Measurements from ENCODE around the gene SESN1.

The SESN1 gene

GRCh38 chr6:108955329-108955949, 139.2 kb downstream of the SESN1 start:
- no peak for DNase-seq

GRCh38 chr6:108953681-108954080, 141.0 kb downstream of the SESN1 start:
- no peak for DNase-seq

- no peak for DNase-seq
These were observed 141.7 kb downstream of the SESN1 start for GRCh38 chr6:108952776-108953486.

DNA sequence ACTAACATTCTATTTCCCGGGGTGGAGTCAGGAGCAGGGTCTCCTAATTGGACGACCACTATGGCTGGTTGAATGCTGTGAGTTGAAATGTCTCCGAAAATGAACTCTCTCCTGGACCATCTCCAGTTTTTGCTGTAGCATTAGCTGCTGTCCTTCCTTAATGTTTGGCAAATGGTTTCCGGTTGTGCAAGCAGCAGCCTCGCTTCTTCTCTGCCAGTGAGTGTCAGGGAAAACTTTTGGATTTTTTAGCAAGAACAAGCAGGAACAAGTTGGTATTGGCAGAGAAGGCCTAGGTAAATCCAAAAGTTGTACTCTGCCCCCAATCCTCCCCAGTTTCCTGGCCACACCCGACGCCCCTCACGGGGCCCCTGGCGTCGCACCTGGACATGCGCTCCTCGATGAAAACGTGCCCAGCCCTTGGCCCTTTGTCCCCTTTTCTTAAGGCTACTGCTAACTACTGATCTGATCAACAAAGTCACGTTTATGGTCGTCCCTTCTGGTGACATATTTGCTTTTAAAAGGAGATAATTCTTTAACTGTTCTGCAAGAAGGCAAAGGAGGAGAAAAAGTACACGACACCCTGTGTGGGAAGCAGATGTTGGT, 143.2 kb downstream of the SESN1 start:
- DNase-seq, result no peak

DNA sequence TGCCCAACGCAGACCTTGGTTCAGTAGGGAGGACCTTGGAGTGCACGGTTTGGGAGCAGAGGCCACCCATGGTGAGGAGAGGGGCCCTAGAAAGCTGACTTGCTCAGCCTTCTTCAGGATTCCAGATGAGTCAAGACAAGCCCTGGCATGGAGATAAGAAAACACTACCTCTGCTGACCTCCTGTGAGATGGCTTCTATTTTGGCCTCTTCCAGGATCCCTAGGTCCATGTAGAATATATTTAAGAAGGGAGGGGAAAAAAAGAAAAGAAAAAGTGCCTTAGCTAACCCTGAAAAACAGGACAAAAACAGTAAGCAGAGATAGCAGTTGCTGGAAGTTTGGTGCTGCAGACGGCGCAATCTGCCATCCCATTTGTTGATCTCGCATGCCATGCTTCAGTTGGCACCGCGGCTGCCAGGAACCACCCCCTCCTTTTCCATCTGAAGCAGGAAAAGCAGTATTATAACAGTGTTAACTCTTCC, 146.4 kb downstream of the SESN1 start:
- DNase-seq, result peak; percentile 95

DNA sequence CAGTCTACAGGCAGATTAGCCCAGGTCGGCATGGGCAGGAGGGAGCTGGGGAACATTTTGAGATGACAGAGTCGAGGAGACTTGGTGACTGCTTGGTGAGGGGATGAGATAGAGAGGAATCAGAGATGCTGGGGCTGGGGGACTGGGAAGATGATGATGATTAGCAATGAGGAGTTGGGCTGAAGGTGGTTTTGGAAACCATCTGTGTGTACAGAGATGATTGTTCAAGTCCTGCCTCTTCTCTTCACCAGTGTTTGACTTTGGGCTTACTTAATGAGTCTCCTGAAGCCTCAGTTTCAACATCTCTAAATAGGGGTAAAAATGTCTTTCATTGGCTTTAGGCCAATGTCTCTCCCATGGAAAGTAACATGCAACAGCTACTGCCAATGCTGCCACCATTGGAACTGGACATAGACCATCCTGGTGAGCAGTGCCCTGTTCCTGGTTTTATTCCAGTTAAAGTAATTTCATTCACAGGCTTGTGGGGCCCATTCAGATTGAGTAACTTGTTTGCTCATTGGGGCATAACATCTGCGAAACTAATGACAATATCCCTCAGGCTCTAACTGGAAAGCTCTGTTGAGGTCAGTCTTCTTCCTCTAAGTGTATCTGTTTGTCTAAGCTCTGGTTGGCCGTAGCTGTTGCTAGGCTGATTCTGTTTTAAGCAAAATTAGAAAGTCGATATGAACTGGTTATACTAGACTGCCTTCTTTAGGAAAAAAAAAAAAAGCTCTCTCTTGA, 147.4 kb downstream of the SESN1 start:
- peak; percentile 97 for DNase-seq

DNA sequence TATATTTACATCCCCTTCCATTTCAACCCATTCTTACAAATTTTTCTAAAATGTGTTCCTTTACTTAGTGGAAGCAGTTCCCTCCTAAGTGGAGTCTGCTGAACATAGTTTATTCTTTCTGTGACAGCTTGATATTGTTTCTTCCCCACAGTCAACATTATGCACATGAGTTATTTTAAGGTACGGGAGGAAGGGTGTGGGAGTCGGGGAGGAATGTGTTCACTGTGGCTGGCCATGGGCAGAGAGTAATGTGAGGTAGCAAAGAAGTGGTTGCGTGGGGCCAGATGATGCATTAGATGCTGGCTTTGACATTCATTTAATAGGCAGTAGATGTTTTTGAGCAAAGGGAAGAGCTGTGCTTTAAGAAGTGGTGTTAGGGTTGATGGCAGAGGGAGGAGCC, 148.0 kb downstream of the SESN1 start:
- peak; percentile 83 for DNase-seq

DNA sequence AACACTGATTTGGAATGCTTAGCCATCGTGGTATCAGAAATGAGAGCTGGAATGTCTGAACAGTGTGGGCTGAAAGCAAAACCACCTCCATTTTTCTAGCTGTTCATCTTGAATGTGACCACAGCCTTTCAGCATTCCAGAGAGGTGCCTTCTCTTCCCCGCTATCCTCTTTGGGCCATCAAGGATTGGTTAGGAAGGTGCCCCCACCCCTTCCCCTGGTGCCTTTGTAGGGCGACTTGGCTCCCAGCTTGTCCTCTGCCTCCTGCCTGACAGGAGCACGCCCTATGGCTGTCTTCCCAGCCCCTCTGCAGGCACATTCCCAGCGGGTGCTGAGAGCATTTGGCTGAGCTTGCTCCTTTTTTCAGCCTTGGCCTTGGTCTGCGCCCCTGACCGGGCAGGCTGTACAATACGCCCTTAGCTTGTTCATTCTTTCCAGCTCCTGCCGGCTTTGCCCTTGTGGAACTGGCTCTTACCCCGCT, 148.9 kb downstream of the SESN1 start:
- DNase-seq, result no peak

DNA sequence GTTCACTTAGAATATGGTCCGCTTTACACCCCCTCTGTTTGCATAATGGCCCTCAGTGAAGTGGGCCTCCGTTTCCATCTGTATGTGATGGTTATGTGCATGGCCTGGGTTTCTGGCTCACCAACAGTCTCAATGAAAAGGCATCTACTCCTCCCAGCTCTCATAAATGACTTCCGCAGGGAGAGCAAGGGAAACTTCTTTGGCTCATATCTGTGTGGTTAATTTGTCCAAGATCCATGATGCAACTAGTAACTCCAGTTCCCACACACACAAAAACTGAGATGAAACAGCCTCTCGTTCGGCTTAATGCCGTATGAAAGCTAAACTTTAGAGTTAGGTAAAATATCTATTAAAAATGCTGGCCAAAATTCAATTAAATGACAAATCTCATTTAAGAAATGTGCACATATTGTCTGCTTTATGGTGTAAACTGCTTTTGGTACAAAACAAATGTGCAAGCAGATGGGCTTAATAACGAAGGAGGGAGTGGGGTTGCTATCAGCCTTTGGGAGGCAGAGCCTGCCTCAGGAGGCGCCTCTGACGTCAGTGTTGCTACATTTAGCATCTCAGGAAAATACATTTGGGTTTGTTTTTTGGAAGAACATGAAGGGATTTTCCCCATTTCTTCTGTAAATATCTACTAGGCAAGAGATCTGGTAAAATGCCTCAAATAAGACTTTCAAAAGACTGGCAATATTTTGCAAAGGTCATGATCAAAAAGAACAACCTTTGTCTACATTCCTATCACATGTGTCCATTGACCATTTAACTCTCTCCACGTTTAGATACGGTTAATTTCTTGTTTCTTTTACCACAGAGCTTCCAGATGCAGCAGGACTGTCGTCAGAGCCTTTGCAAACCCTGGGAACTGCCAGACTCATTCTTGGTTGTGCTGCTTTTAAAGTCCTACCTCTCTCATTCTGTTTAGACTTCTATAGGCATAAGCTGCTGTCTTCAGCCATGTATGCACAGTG, 149.7 kb downstream of the SESN1 start:
- peak; percentile 63 for DNase-seq

DNA sequence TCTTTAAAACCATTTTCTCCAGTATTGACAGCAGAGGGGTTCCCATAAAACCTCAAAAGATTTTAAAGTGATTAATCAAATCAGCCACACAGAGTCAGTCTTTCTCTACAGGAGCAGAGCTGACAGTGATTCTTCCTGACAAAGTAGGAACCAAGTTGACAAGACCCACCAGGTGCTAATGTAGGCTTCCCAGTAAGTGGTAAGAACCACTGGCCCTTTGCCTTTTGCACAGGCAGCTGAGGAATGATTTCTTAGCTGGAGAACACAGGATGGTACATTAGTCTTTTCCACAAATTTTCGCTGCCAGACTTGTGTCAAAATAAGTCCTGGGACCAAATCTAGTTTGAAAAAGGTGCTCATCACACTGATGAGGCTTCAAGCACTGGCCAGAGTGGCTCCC, 150.6 kb downstream of the SESN1 start:
- DNase-seq, result no peak

DNA sequence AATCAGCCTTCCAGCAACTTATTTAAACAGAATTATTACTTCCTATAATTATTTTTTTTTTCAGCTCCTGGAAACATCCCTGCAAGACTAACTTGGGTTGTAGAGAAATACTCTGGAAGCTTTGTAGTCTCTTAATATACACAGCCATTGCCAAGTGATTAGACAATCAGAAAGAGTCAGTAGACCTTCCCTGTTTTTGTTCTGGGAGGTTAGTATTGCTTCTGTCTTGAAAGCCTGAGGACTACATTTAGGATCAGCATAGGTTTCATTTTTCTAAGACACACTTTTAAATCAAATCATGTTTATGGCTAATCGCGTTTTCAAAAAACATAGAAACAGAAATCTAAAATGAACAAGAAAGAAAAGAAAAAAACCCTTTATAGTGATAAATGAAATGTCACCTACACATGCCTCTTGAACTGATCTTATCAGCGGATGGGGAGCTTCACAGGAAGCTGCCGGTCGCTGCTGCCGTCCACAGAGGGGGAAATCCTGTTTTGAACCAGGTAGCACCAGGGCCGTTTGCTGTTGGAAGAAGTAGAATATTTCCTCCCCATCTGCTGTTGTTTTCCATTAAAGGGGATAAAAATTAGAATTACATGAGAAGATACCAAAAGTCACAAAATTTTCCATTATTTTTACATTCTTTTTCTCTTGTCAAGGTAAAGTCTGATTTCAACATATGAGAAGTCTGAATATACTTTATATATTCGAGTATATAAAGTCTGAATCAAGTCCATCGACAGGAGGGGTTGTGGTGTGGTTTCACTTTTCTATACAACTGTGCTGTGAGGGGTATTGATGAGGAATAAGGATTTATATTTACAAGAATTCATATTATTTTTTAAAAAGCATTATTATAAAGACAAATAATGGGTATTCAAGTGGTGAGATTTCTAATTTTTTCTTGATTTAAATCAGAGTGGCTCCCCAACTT, 151.8 kb downstream of the SESN1 start:
- no peak for DNase-seq

- no peak for DNase-seq
These were observed 152.8 kb downstream of the SESN1 start for GRCh38 chr6:108941859-108942258.

GRCh38 chr6:108941281-108941680, 153.4 kb downstream of the SESN1 start:
- no peak for DNase-seq

- no peak for DNase-seq
These were observed 153.9 kb downstream of the SESN1 start for GRCh38 chr6:108940741-108941140.

- no peak for DNase-seq
These were observed 157.5 kb downstream of the SESN1 start for GRCh38 chr6:108937170-108937569.
